SK-N-SH treated with all-trans-retinoic acid at 6 μM for 48 hours (cell line): ENCODE measurements around the gene GUCY1A2.

ENCODE experiments used
- ATAC-seq: fragments of 200-7000 bp; cut with Tn5 transposase; 3 replicates; pipeline ENCODE4 v1.9.1; 2020; ENCODE audit warnings: mild to moderate bottlenecking, moderate library complexity
- ARNTL ChIP-seq: fragments of 450-650 bp; formaldehyde crosslinking; IDR thresholded peaks from 2 replicates; pipeline ENCODE4 v1.5.0; 2020; ENCODE audit warnings: low read depth, mild to moderate bottlenecking, moderate library complexity, borderline replicate concordance
- BACH2 ChIP-seq: fragments of 250-450 bp; sonication (Bioruptor Pico); IDR thresholded peaks from 2 replicates; pipeline ENCODE4 v1.9.0; 2021; ENCODE audit warnings: mild to moderate bottlenecking, borderline replicate concordance
- CREB5 ChIP-seq: fragments of 250-450 bp; sonication (Bioruptor Pico); IDR thresholded peaks from 2 replicates; pipeline ENCODE4 v1.5.1; 2020; ENCODE audit warnings: low read depth, mild to moderate bottlenecking, moderate library complexity
- CSDC2 ChIP-seq: fragments of 250-450 bp; sonication (Bioruptor Pico); IDR thresholded peaks from 2 replicates; pipeline ENCODE4 v1.5.0; 2020; ENCODE audit warnings: mild to moderate bottlenecking, moderate library complexity
- CSRNP3 ChIP-seq: fragments of 250-450 bp; sonication (Bioruptor Pico); IDR thresholded peaks from 2 replicates; pipeline ENCODE4 v1.5.1; 2021; ENCODE audit warnings: mild to moderate bottlenecking, moderate library complexity
- ESRRG ChIP-seq: fragments of 250-450 bp; sonication (Bioruptor Pico); IDR thresholded peaks from 2 replicates; pipeline ENCODE4 v1.6.1; 2021; ENCODE audit warnings: mild to moderate bottlenecking
- GLIS3 ChIP-seq: fragments of 250-450 bp; sonication (Bioruptor Pico); IDR thresholded peaks from 2 replicates; pipeline ENCODE4 v1.5.0; 2020; ENCODE audit warnings: mild to moderate bottlenecking, moderate library complexity
- ISL1 ChIP-seq: fragments of 250-450 bp; sonication (Bioruptor Pico); IDR thresholded peaks from 2 replicates; pipeline ENCODE4 v2.1.2; 2022; ENCODE audit warnings: mild to moderate bottlenecking, moderate library complexity
- OSR1 ChIP-seq: fragments of 250-450 bp; sonication (Bioruptor Pico); IDR thresholded peaks from 2 replicates; pipeline ENCODE4 v1.8.0; 2022; ENCODE audit warnings: moderate library complexity, mild to moderate bottlenecking, inconsistent platforms
- PPARA ChIP-seq: fragments of 250-450 bp; sonication (Bioruptor Pico); IDR thresholded peaks from 2 replicates; pipeline ENCODE4 v1.5.0; 2020; ENCODE audit warnings: mild to moderate bottlenecking, borderline replicate concordance
- RARB ChIP-seq: fragments of 250-450 bp; sonication (Bioruptor Pico); IDR thresholded peaks from 2 replicates; pipeline ENCODE4 v1.8.0; 2021; ENCODE audit warnings: mild to moderate bottlenecking, moderate library complexity
- SNAI2 ChIP-seq: fragments of 250-450 bp; sonication (Bioruptor Pico); IDR thresholded peaks from 2 replicates; pipeline ENCODE4 v1.5.0; 2020; ENCODE audit warnings: mild to moderate bottlenecking, moderate library complexity
- TCF4 ChIP-seq: fragments of 250-450 bp; sonication (Bioruptor Pico); IDR thresholded peaks from 2 replicates; pipeline ENCODE4 v1.8.0; 2021; ENCODE audit warnings: mild to moderate bottlenecking, moderate library complexity, borderline replicate concordance
- TOX ChIP-seq: fragments of 250-450 bp; sonication (Bioruptor Pico); IDR thresholded peaks from 2 replicates; pipeline ENCODE4 v1.8.0; 2021; ENCODE audit warnings: mild to moderate bottlenecking, moderate library complexity, borderline replicate concordance
- TSHZ2 ChIP-seq: fragments of 250-450 bp; sonication (Bioruptor Pico); IDR thresholded peaks from 2 replicates; pipeline ENCODE4 v1.5.0; 2020; ENCODE audit warnings: mild to moderate bottlenecking, moderate library complexity
- ZC3H10 ChIP-seq: fragments of 250-450 bp; sonication (Bioruptor Pico); IDR thresholded peaks from 2 replicates; pipeline ENCODE4 v1.5.1; 2021; ENCODE audit warnings: mild to moderate bottlenecking, moderate library complexity
- ZFP3 ChIP-seq: fragments of 250-450 bp; sonication (Bioruptor Pico); IDR thresholded peaks from 2 replicates; pipeline ENCODE4 v1.5.0; 2020; ENCODE audit warnings: mild to moderate bottlenecking, moderate library complexity
- ZFP30 ChIP-seq: fragments of 450-650 bp; formaldehyde crosslinking; IDR thresholded peaks from 2 replicates; pipeline ENCODE4 v1.5.0; 2022; ENCODE audit warnings: mild to moderate bottlenecking, moderate library complexity
- ZNF70 ChIP-seq: fragments of 450-650 bp; formaldehyde crosslinking; IDR thresholded peaks from 2 replicates; pipeline ENCODE4 v1.5.0; 2020; ENCODE audit warnings: mild to moderate bottlenecking, moderate library complexity
- ZNF8 ChIP-seq: fragments of 450-650 bp; formaldehyde crosslinking; IDR thresholded peaks from 2 replicates; pipeline ENCODE4 v1.5.0; 2020; ENCODE audit warnings: mild to moderate bottlenecking, moderate library complexity
- TF ChIP-seq, protein P1 (sequence below): fragments of 250-450 bp; sonication (Bioruptor Pico); IDR thresholded peaks from 2 replicates; pipeline ENCODE4 v1.8.0; 2020; ENCODE audit warnings: mild to moderate bottlenecking, moderate library complexity, borderline replicate concordance

GUCY1A2 gene

DNA sequence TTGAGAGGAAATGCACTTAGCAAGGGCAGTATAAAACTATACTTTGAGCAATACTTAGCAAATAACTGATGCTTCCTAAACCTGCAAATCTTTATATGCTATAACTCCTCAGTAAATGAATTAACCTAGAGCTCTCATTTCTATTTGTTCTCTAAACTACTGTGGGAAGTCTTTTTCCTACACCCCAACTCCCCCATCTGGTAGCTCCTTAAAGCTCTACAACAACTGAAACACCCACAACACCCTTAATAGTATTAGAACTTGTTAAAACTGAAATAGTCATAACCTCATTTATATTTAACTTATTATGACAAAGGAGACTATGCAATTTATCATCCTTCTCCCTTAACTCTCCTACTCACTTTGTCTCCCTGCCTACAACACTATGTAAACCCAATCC is 43.4 kb downstream of the GUCY1A2 start:
- TF ChIP-seq CSDC2 = no peak
- no peak for TF ChIP-seq RARB (CRISPR knock-in tag)
- TF ChIP-seq SNAI2 (CRISPR knock-in tag) = no peak
- no peak for TF ChIP-seq ZNF70
- TF ChIP-seq GLIS3 = no peak
- TF ChIP-seq OSR1 (CRISPR knock-in tag) = no peak
- no peak for TF ChIP-seq CREB5 (CRISPR knock-in tag)
- TF ChIP-seq CSRNP3 = no peak
- TF ChIP-seq BACH2 (CRISPR knock-in tag) = no peak
- TF ChIP-seq ISL1 (CRISPR knock-in tag) = no peak
- TF ChIP-seq PPARA (CRISPR knock-in tag) = no peak
- no peak for TF ChIP-seq TSHZ2 (CRISPR knock-in tag)
- TF ChIP-seq ARNTL = no peak
- TF ChIP-seq, protein P1, sequence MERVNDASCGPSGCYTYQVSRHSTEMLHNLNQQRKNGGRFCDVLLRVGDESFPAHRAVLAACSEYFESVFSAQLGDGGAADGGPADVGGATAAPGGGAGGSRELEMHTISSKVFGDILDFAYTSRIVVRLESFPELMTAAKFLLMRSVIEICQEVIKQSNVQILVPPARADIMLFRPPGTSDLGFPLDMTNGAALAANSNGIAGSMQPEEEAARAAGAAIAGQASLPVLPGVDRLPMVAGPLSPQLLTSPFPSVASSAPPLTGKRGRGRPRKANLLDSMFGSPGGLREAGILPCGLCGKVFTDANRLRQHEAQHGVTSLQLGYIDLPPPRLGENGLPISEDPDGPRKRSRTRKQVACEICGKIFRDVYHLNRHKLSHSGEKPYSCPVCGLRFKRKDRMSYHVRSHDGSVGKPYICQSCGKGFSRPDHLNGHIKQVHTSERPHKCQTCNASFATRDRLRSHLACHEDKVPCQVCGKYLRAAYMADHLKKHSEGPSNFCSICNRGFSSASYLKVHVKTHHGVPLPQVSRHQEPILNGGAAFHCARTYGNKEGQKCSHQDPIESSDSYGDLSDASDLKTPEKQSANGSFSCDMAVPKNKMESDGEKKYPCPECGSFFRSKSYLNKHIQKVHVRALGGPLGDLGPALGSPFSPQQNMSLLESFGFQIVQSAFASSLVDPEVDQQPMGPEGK = no peak
- TF ChIP-seq ZFP30 (CRISPR knock-in tag) = no peak
- TF ChIP-seq ESRRG (CRISPR knock-in tag) = no peak
- no peak for TF ChIP-seq TOX
- no peak for TF ChIP-seq ZFP3 (CRISPR knock-in tag)
- TF ChIP-seq ZNF8 (CRISPR knock-in tag) = no peak
- TF ChIP-seq TCF4 (CRISPR knock-in tag) = no peak
- ATAC-seq = peak; percentile 56; the same call in 2 of the 3 replicates

GRCh38 chr11:106971864-106972263 is 46.4 kb downstream of the GUCY1A2 start:
- TF ChIP-seq CREB5 (CRISPR knock-in tag) = no peak
- TF ChIP-seq ZFP3 (CRISPR knock-in tag) = no peak
- no peak for TF ChIP-seq TCF4 (CRISPR knock-in tag)
- no peak for ATAC-seq

DNA sequence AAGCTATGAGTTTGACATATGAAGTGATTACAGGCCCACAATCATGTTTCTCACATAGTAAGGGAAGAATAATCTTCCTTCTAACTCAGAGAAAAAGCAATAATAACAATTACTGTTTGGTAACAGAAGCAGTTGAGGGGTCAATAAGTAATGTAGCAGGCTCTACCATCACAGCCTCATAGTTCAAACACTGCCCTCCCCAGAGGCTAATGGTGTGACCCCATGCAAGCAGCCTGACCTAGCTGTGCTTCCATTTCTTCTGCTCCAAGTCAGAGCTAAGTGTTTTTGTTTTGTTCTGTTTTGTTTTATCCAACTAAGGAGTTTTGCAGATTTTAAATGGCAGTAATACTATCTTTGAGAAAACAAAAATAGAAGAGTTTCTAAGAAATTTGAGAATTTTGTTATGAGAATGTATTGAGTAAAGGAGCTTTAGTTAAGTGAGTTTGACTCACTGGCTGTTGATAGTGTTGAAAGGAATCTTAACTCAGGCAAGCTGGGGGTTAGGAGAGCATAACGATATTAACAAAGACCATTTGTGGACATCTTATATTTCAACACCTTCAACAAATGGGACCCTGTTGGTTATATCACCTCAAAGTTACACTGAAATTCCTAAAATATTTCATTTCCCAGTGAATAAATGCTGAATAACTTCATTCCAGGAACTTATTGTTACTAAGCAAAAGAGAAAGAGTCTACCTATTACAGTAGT is 48.5 kb downstream of the GUCY1A2 start:
- TF ChIP-seq ISL1 (CRISPR knock-in tag) = no peak
- TF ChIP-seq ESRRG (CRISPR knock-in tag) = no peak
- no peak for TF ChIP-seq CREB5 (CRISPR knock-in tag)
- TF ChIP-seq TOX = no peak
- TF ChIP-seq, protein P1 = no peak
- TF ChIP-seq BACH2 (CRISPR knock-in tag) = no peak
- no peak for TF ChIP-seq OSR1 (CRISPR knock-in tag)
- no peak for TF ChIP-seq CSDC2
- TF ChIP-seq ZFP30 (CRISPR knock-in tag) = no peak
- TF ChIP-seq CSRNP3 = no peak
- TF ChIP-seq ZNF70 = no peak
- TF ChIP-seq ZC3H10 (CRISPR knock-in tag) = no peak
- TF ChIP-seq RARB (CRISPR knock-in tag) = no peak
- TF ChIP-seq ARNTL = no peak
- no peak for TF ChIP-seq ZNF8 (CRISPR knock-in tag)
- ATAC-seq = no peak
